NCI-H2196 (cell line): ENCODE data around the gene NAALADL2.
A peak's percentile ranks its signal among the peaks of the same experiment; 100 is the strongest.
"Not testable (repeated sequence)": the region's sequence is repeated elsewhere in the genome, so short reads cannot be mapped to it uniquely, and the experiment has no call there.

Experiments used
- DNase-seq: peaks from one replicate; lab custom pipeline; 2025; ENCODE audit not compliant: unreplicated experiment; lab: John Stamatoyannopoulos, UW

NAALADL2 gene

GRCh38 chr3:175346573-175347356 is 487.6 kb downstream of the NAALADL2 start:
- peak; percentile 81 for DNase-seq

- DNase-seq: no peak
These were observed 490.0 kb downstream of the NAALADL2 start for GRCh38 chr3:175349168-175349567.

GRCh38 chr3:175355801-175356335 is 496.7 kb downstream of the NAALADL2 start:
- no peak for DNase-seq

- DNase-seq: no peak
These were observed 497.8 kb downstream of the NAALADL2 start for GRCh38 chr3:175356899-175357324.

- DNase-seq: no peak
These were observed 498.6 kb downstream of the NAALADL2 start for GRCh38 chr3:175357758-175358157.

- no peak for DNase-seq
These were observed 499.8 kb downstream of the NAALADL2 start for GRCh38 chr3:175358935-175359334.

- not testable (repeated sequence) for DNase-seq
These were observed 511.3 kb downstream of the NAALADL2 start for GRCh38 chr3:175370426-175370825.

- DNase-seq: not testable (repeated sequence)
These were observed 512.1 kb downstream of the NAALADL2 start for GRCh38 chr3:175371187-175371586.

- DNase-seq: no peak
These were observed 515.6 kb downstream of the NAALADL2 start for GRCh38 chr3:175374705-175375104.

GRCh38 chr3:175378348-175378747 is 519.2 kb downstream of the NAALADL2 start:
- DNase-seq: no peak

- DNase-seq: no peak
These were observed 522.6 kb downstream of the NAALADL2 start for GRCh38 chr3:175381685-175382084.

- no peak for DNase-seq
These were observed 524.2 kb downstream of the NAALADL2 start for GRCh38 chr3:175383371-175383770.

- DNase-seq: no peak
These were observed 524.7 kb downstream of the NAALADL2 start for GRCh38 chr3:175383813-175384212.

GRCh38 chr3:175384569-175384968 is 525.4 kb downstream of the NAALADL2 start:
- no peak for DNase-seq

- DNase-seq: no peak
These were observed 527.5 kb downstream of the NAALADL2 start for GRCh38 chr3:175386630-175387029.

- no peak for DNase-seq
These were observed 530.4 kb downstream of the NAALADL2 start for GRCh38 chr3:175389560-175389959.

- no peak for DNase-seq
These were observed 532.5 kb downstream of the NAALADL2 start for GRCh38 chr3:175391601-175392000.

- DNase-seq: no peak
These were observed 533.5 kb downstream of the NAALADL2 start for GRCh38 chr3:175392653-175393052.

- no peak for DNase-seq
These were observed 538.2 kb downstream of the NAALADL2 start for GRCh38 chr3:175397372-175397771.

- no peak for DNase-seq
These were observed 539.5 kb downstream of the NAALADL2 start for GRCh38 chr3:175398676-175399075.

GRCh38 chr3:175399156-175399840 is 540.2 kb downstream of the NAALADL2 start:
- DNase-seq: no peak

GRCh38 chr3:175404027-175404426 is 544.9 kb downstream of the NAALADL2 start:
- DNase-seq: no peak
